ENCODE results near the gene CCDC38.

CCDC38 gene

DNA sequence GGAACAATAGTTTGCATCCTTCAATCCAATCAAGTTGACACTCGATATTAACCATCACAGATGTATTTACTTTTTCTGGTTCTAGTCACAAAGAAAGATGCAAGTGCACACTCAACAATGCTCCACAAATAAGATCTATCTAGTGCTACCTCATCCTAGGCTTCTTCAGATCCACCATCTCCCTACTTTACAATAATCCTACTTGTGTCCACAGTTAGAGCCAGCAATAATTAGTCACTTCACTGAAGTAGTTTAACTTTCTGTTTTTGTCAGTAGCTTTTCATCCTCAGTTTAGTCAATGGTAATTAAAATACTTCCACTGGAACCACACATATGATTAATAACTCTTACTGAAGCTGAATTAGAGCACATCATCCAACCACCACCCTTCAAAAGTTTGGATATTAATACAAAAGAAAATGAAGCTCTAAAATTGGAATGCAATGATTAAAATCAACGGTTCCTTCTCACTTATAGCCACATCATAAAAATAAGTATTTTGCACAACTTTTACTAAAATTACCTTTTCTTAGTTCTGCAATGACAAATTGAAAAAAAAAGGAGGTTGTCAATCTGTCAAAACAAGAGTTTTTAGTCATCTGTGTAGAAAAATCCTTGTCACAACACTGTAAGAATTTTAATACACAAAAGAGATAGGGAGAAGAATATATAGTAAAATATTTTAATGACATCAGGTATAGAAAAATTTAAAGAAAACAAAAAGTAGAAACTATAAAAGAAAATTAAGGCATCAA lies 111.9 kb downstream of the CCDC38 start:
- FAIRE-seq: no peak

DNA sequence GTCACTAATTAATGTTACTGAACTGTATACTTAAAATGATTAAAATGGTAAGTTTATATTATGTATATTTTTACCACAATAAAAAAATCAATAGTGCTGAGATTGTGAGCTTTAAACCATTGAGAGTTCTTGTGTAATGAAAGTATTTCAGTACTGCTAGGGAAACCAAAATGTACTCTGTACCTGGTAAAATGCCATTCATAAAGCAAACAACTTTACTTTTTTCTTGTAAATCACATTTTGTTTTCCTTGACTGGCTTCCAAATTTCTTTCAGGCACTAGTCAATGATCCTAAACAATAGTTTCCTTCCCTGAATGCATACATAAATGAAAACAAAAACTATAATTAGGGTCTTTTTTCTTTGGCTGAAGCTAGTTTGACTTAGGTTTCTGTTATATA lies 113.0 kb downstream of the CCDC38 start:
- no peak for FAIRE-seq

DNA sequence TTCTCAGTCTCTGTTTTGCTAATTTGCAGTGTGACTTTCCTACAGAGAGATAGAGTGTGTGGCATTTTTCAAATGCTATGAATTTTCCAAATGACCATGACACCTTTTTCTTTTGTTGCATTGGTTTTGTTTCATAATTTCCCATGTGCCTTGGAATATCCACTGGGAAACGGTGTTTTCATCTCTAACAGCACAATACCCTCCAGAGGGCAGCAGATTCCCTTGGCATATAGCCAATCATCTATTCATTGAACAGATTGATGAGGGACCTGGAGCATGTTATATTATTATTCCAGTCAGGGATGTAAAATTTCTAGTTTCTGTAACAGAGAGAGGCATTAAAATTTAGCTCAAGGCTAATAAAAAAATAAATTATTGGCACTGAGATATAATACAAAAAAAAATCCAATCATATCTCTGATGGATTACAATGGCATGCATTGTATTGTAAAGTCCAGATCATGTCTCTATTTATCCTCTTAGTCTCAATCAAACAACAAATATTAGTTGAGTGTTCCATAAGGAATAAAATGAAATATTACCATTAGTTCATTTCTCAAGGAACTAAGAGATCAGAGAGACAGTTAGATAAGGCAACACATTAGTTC lies 122.2 kb downstream of the CCDC38 start:
- FAIRE-seq: peak; percentile 77
